Uterus (tissue), 2 donors: Measurements from ENCODE around the gene SLC35F3.

Source experiments
- POLR2A ChIP-seq, 2 donors: fragments of 450-650 bp; IDR thresholded peaks; one replicate each; pipeline ENCODE4 v1.6.1; 2016; ENCODE audit warnings: antibody characterized with exemption in 2 of 2, mild to moderate bottlenecking in 1 of 2, moderate library complexity in 1 of 2
- TF ChIP-seq, protein P1 (sequence below), 4 experiments: fragments of 200-600 bp in 2 of 4; fragments of 450-650 bp in 2 of 4; sonication (generic) in 2 of 4; IDR thresholded peaks; one replicate each; pipeline ENCODE4 v1.5.1; 2016 to 2019; ENCODE audit warnings: antibody characterized with exemption in 4 of 4, mild to moderate bottlenecking in 2 of 4, moderate library complexity in 1 of 4

GRCh38 chr1:234108921-234109320, 204.4 kb downstream of the SLC35F3 start:
- TF ChIP-seq, protein P1, sequence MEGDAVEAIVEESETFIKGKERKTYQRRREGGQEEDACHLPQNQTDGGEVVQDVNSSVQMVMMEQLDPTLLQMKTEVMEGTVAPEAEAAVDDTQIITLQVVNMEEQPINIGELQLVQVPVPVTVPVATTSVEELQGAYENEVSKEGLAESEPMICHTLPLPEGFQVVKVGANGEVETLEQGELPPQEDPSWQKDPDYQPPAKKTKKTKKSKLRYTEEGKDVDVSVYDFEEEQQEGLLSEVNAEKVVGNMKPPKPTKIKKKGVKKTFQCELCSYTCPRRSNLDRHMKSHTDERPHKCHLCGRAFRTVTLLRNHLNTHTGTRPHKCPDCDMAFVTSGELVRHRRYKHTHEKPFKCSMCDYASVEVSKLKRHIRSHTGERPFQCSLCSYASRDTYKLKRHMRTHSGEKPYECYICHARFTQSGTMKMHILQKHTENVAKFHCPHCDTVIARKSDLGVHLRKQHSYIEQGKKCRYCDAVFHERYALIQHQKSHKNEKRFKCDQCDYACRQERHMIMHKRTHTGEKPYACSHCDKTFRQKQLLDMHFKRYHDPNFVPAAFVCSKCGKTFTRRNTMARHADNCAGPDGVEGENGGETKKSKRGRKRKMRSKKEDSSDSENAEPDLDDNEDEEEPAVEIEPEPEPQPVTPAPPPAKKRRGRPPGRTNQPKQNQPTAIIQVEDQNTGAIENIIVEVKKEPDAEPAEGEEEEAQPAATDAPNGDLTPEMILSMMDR (IDR thresholded peaks at IDR 0.05) = no peak
- no peak for TF ChIP-seq POLR2A (IDR thresholded peaks at IDR 0.05)
